Ectodermal cell (in vitro differentiated cells): ENCODE measurements around the gene FAM222B.

Source experiments
- H3K27ac ChIP-seq: 2 replicates; pipeline ENCODE4 v1.7.0; 2013; ENCODE audit warnings: mild to moderate bottlenecking, low read depth, low read length; ENCODE audit not compliant: insufficient read depth, poor library complexity, severe bottlenecking
- H3K27me3 ChIP-seq: 2 replicates; pipeline ENCODE4 v1.7.0; 2013; ENCODE audit warnings: mild to moderate bottlenecking, low read length; ENCODE audit not compliant: insufficient read depth, control insufficient read depth, poor library complexity, severe bottlenecking
- H3K36me3 ChIP-seq: one replicate; pipeline ENCODE4 v1.7.0; 2013; ENCODE audit warnings: low read length; ENCODE audit not compliant: control insufficient read depth, insufficient read depth
- H3K4me1 ChIP-seq: one replicate; pipeline ENCODE4 v1.7.0; 2013; ENCODE audit warnings: low read length; ENCODE audit not compliant: control insufficient read depth, insufficient read depth
- H3K4me3 ChIP-seq: 2 replicates; pipeline ENCODE4 v1.7.0; 2013; ENCODE audit warnings: low read depth, low read length, control low read depth; ENCODE audit not compliant: insufficient read depth
- H3K9me3 ChIP-seq: 2 replicates; pipeline ENCODE4 v1.7.0; 2013; ENCODE audit warnings: mild to moderate bottlenecking, low read length, moderate library complexity; ENCODE audit not compliant: control insufficient read depth
- WGBS, 2 experiments: methylation state at CpG; one replicate each; pipeline ENCODE4 v1.1.7; 2013; ENCODE audit warnings: missing lambda C conversion rate in 2 of 2; 5-methylcytosine and 5-hydroxymethylcytosine counted together

The FAM222B gene

DNA sequence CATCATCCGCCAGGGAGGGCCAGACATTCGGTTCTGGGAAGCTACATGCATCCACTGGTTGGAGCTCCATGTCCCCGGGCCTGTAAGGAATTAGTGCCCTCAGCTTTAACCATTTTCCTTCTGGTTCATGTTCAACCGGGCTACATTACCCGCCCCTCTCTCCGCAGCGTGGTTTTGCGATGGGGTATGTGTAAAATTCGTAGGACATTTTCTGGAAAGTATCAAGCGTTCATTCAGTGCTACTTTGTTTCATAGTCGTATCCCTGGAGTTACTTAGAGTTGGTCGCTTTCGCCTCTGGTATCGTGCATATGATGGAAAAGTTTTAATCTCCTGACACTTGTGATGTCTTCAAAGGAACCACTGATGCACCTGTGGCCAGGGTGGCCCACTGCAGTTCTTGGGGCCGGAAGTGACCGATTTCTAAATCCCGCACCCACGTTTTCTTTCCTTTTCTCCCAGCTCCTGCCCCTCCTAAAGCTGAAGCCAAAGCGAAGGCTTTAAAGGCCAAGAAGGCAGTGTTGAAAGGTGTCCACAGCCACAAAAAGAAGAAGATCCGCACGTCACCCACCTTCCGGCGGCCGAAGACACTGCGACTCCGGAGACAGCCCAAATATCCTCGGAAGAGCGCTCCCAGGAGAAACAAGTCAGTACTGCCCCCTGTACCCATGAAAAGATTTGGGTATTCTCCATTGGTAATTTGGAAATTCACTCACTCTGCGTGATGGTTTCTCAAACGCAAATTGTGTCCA is 122.2 kb downstream of the FAM222B start:
- H3K9me3 ChIP-seq = no peaks in the 10 kb centered on the region
- H3K4me3 ChIP-seq = peak overlapping the region; percentile 99
- H3K36me3 ChIP-seq = peaks cover 28% of the 10 kb centered on the region
- peaks cover 46% of the 10 kb centered on the region for H3K4me1 ChIP-seq
- WGBS, 2 experiments = 1 to 2% methylated on average over 27 to 28 of the region's 30 CpGs
- H3K27me3 ChIP-seq = no peaks in the 10 kb centered on the region
- peak overlapping the region; percentile 76 for H3K27ac ChIP-seq

DNA sequence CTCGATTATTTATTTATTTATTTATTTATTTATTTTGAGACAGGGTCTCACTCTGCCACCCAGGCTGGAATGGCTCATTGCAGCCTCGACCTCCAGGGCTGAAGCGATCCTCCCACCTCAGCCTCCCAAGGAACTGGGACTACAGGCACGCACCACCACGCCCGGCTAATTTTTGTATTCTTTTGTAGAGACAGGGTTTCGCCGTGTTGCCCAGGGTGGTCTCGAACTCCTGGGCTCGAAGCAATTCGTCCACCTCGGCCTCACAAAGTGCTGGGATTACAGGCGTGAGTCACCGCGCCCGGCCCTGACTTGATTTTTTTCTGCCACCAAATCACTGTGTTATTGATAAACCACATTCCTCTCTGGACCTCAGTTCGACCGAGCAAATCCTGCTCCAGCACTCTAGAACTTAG is 123.6 kb downstream of the FAM222B start:
- H3K4me3 ChIP-seq = peak overlapping the region; percentile 99
- H3K4me1 ChIP-seq = peaks cover 36% of the 10 kb centered on the region
- H3K36me3 ChIP-seq = peaks cover 40% of the 10 kb centered on the region
- no peaks in the 10 kb centered on the region for H3K9me3 ChIP-seq
- 32% methylated on average over 17 of the region's 18 CpGs for WGBS, 2 experiments
- H3K27me3 ChIP-seq = no peaks in the 10 kb centered on the region
- peak overlapping the region; percentile 84 for H3K27ac ChIP-seq

DNA sequence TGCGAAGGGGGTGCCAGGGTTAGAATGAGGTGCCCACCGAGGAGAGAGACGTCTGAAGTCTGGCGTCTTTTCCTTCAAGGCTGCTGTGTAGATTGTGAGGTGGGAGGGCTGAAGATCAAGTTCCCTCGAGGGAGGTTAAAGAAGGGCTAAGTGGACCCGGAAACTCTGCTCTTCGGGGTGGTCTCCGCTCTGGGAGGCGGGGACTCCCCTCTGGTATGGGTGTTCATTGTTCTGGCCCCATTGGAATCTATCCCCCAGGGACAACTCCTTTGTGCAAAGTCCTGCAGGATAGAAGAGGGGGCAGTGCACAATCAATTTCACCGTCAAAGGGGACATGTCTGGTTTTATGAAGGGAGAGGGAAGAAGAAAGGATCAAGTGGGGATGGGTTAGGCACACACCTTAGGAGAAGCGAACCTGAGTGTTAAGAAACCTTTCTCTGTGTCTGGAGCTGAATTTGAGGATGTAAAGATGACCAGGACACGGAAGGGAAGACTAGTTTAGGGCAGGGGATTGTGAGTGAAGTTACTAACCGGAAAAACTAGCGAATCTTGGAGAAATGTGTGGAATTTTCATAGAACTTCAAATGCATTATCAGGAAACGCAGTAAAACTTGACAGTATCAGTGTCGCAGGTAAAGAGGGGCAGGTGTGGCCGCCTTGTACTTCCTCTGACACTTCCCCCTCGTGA is 124.1 kb downstream of the FAM222B start:
- 7 to 11% methylated on average over 16 to 17 of the region's 18 CpGs for WGBS, 2 experiments
- Histone ChIP-seq H3K27me3 (no peaks in the 10 kb centered on the region), H3K36me3 (peaks cover 37% of the 10 kb centered on the region), H3K9me3 (no peaks in the 10 kb centered on the region), H3K4me3 (peak overlapping the region; percentile 93), H3K27ac (peak overlapping the region; percentile 87), H3K4me1 (peaks cover 36% of the 10 kb centered on the region)

DNA sequence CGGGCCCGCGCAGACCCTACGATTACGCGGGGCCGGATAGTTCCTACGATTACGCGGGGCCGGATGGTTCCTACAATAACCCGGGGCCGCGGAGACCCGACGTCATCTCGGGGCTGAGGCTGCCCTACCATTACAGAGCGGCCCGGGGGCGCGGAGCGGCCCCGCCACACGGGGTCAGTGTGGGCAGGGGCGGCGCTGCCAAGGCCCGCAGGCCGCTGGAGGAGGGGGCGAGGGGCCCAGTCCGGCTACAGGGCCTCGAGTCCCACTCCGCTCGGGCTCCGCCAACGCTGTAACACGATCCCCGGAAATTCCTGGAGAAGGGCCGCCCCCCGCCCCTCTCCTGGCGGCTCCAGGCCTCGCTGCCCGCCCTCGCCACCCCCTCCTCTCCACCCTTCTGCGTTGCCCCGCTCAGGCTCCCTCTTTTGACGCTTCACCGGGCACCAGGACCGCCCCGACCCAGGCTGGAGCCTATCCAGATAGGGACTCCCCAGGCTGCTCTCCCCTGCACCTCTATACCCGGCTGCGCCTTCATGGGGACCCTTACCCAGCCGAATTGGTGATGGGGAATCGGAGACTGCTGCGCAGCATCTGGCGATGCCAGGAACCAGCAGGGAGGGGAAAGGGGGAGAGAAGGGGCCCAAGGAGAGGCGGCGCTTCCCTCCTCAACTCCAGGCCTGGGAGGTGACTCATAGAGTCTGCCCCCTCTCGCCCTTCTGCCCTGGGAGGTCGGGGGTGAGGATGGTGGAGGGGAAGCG is 124.8 kb downstream of the FAM222B start, which contains the start of gene RAB34:
Gene RAB34, minus strand, starts transcription at position 291 of the 755 bp plus-strand sequence. CDS start 602 bp downstream, outside the sequence.
- Histone ChIP-seq H3K9me3 (no peaks in the 10 kb centered on the region), H3K27me3 (no peaks in the 10 kb centered on the region), H3K36me3 (peaks cover 30% of the 10 kb centered on the region), H3K4me1 (peaks cover 31% of the 10 kb centered on the region), H3K27ac (peak within 1 kb of the TSS; percentile 87), H3K4me3 (peak within 1 kb of the TSS; percentile 93)
- 0% methylated on average over 58 to 60 of the region's 60 CpGs for WGBS, 2 experiments

DNA sequence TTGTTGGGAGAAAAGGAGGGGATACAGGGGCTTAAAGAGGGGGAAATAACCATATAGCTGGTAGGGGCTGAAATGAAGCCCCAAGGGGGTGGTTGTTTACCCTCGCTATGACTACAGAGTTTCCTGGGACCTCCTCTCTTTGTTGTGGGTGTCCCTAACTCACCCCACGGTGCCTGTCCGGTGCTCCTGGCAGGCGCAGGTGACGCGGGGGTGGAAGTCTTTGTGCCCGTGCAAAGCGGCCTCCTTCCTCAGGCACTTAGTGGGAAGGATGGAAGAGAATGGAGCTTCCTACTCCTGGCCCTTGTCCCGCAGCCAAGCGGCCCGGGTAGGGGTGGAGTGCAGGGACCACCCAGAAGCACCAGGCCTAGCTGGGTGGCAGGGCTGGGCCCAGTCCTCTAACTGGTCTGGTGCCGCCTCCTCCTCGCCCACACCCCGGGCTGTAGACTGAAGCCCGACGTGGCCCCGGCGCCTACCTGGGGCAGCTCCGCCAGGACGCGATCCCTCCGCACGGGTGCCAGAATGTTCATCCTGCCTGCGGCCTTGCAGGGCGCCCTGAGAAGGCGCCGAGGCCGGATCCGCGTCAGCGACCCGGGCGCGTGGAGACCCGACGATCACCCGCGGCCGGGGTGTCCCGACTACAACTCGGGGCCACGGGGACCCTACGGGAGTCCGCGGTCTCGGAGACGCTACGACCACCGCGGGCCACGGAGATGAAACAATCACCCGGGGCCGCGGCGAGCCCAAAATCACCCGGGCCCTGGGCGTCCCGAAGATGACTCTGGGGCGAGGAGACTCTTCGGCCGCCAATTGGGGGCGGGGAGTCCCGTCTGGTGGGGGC is 125.6 kb downstream of the FAM222B start:
- 1% methylated on average over 63 of the region's 63 CpGs for WGBS, 2 experiments
- H3K36me3 ChIP-seq = peaks cover 22% of the 10 kb centered on the region

DNA sequence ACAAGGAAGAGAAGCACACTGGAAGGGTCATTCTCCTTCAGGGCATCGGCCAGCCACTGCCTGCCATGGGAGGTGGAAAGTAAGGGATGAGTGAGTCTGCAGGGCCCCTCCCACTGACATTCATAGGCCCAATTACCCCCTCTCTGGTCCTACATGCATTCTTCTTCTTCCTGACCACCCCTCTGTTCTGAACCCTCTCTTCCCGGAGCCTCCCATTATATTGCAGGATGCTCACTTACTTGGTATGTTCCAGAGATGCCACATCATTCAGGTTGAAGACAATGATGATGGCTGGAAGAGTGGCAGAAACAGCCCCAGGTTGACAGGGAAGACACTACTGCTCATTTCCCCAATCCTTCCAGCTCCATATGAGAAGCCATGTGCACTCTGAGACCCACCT is 127.4 kb downstream of the FAM222B start:
- H3K4me3 ChIP-seq = no peak overlapping the region
- WGBS, 2 experiments = 95 to 97% methylated on average over 2 of the region's 2 CpGs
- H3K27ac ChIP-seq = no peak overlapping the region
- H3K27me3 ChIP-seq = no peaks in the 10 kb centered on the region
- H3K9me3 ChIP-seq = no peaks in the 10 kb centered on the region
- peaks cover 14% of the 10 kb centered on the region for H3K36me3 ChIP-seq
- peaks cover 18% of the 10 kb centered on the region for H3K4me1 ChIP-seq

More for the DNA sequence above, 125.6 kb downstream of the FAM222B start:
- H3K4me1 ChIP-seq = peaks cover 28% of the 10 kb centered on the region
- H3K27me3 ChIP-seq = no peaks in the 10 kb centered on the region
- peak overlapping the region; percentile 87 for H3K27ac ChIP-seq
- no peaks in the 10 kb centered on the region for H3K9me3 ChIP-seq
- H3K4me3 ChIP-seq = peak overlapping the region; percentile 93

DNA sequence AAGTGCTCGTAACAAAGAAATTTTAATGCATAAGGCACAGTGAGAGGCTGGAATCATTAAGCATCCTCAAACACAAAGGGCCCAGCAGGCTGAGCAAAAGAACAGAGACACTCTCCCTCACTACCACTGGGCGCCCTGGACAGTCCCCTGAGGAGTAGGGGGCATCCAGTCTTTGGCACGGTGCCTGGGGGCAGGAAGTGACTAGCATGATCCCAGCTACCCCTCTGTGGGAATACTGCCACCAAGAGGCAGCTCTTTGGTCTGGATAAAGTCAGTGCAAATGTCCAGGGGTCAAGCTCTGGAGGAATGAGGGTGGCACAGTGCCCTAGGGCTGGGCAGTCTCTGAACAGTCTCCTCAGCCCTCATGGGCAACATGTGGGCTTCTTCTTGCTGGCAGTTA is 128.3 kb downstream of the FAM222B start:
- Histone ChIP-seq H3K4me1 (peaks cover 18% of the 10 kb centered on the region), H3K36me3 (peaks cover 14% of the 10 kb centered on the region), H3K27ac (no peak overlapping the region), H3K9me3 (no peaks in the 10 kb centered on the region), H3K27me3 (no peaks in the 10 kb centered on the region), H3K4me3 (no peak overlapping the region)
- WGBS, 2 experiments = 89 to 90% methylated on average over 3 of the region's 3 CpGs

DNA sequence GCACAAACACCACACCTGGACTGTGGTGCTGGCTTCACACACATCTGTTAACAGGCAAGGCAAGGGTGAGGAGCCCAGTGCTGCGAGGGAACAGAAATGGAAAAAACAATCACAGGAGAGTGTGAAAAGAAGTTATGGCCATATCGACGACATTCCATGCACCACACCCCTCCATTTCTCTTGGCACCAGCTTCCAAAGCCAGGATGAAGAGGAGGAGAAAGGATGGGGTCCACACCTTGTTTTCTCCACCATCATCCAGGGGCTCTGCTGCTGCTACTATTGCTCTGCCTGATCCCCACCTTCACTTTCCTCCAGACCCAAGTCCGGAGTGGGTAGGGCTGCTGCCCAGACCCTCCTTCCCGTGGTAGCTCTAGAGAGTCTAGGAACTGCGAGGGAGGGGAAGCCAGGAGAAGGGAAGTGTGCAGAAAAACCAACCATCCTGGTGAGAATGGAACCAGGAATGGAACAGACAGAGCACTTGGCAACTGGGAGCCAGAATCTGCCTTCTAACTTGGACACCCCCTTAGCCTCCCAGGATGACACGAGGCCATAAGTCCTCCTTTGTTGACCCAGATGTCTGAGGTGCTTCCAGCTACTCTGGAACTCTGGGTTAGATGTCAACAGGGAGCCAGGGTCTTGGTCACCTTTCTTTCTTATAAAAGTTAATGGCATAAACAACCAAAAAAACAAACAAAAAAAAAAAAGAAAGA is 129.7 kb downstream of the FAM222B start:
- Histone ChIP-seq H3K4me1 (peaks cover 7% of the 10 kb centered on the region), H3K36me3 (peaks cover 14% of the 10 kb centered on the region), H3K27me3 (no peaks in the 10 kb centered on the region), H3K27ac (no peak overlapping the region), H3K4me3 (no peak overlapping the region), H3K9me3 (no peaks in the 10 kb centered on the region)
- 83 to 87% methylated on average over 7 of the region's 7 CpGs for WGBS, 2 experiments

DNA sequence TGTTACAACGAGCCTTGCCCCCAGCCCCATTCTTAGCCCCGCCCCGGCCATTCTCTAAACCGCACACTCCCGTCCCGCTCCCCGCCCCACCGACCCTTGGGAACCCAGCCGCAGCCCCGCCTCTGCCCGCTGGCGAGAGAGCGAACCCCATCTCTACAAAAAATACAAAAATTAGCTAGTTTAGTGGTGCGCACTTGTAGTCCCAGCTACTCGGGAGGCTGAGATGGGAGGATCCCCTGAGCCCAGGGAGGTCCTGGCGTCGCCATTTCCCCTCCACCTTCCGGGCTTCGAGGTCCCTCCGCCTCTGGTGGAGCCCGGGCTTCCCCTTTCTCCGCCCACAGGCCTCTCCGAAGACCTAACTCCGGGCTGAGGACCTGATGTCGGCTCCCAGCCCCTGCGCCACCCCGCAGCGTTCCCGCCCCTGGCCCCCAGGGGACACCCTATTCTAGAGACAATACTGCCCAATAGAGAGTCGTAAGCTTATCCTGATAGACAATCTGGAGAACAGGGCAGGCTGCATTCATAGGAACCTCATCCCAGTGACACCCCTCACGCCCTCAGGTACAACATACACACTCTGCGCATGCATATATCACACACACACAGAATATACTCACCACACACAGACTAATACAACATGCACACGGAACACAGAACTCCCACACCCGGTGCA is 130.4 kb downstream of the FAM222B start:
- H3K4me3 ChIP-seq = peak overlapping the region; percentile 58
- 12% methylated on average over 34 of the region's 34 CpGs for WGBS, 2 experiments
- peaks cover 7% of the 10 kb centered on the region for H3K4me1 ChIP-seq
- H3K27ac ChIP-seq = peak overlapping the region; percentile 98
- H3K27me3 ChIP-seq = no peaks in the 10 kb centered on the region
- H3K9me3 ChIP-seq = no peaks in the 10 kb centered on the region
- peaks cover 14% of the 10 kb centered on the region for H3K36me3 ChIP-seq
